NCI-H1417 (cell line): ENCODE measurements around the gene NAPB.

ENCODE experiments used
- DNase-seq, 3 experiments: peaks; one replicate each; lab custom pipeline; 2025; lab: John Stamatoyannopoulos, UW

The NAPB gene

DNA sequence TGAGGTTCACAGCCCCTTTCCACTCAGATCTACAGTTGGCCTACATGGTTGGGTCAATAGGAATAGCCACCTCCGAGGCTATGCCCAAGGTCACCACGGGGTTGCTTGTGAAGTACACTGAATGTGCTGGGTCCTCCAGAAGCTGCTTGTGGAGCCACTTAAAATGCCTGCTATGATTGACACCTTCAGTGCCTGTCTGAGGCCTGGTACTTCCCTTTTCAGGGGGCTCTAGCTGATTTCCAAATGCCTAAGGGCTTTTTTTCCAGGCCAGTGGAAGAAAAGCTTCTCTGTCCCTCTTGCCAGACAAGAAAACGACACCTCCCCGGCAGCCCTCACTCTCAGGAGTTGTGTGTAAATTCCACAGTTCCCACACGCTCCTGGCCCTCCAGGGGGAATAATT is 77.0 kb downstream of the NAPB start:
- no peak for DNase-seq

DNA sequence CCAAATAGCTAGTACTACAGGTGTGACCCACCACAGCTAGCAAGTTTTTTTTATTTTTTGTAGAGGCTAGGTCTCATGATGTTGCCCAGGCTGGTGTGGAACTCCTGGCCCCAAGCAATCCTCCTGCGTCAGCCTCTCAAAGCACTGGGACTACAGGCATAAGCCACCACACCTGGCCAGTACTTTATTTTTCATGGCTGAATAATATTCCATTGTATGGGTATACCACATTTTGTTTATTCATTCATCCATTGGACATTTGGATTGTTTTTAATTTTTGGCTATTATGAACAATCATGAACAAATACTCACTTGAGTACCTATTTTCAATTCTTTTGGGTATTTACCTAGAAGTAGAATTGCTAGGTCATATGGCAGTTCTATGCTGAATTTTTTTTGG is 77.7 kb downstream of the NAPB start:
- DNase-seq: no peak

DNA sequence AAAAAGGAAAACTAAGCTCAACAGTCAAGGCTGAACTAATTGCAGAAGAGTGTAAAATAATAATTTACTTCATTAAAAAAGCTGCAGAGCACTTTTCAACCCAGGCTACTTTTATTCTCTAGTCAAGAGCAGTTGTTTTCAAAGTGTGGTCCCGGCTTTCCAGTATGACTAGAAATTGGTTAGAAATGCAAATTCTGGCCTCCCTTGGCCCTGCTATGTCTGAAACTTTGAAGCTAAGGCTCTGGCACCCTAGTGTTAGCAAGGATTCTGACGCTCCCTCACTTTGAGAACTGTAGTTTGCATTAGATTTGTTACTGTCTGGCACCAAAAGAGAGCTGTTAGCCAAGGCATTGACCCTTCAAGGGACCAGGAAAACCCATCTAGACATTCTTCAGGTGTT is 80.2 kb downstream of the NAPB start:
- no peak for DNase-seq

DNA sequence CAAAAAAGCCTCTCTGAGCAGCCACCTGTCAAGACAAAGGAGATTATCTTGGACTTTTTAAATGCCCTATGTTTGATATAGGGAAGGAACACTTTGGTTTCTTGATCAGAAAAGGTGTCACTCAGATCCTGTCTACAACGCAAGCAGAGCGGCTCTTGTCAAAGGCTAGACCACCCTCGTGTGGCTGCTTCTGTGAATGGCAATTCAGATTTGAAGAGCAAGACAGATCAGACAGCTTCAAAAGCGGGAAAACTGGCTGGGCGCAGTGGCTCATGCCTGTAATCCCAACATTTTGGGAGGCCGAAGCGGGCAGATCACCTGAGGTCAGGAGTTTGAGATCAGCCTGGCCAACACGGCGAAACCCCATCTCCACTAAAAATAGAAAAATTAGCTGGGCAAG is 80.8 kb downstream of the NAPB start:
- peak; percentile 9 to 91 (median 75) for DNase-seq

DNA sequence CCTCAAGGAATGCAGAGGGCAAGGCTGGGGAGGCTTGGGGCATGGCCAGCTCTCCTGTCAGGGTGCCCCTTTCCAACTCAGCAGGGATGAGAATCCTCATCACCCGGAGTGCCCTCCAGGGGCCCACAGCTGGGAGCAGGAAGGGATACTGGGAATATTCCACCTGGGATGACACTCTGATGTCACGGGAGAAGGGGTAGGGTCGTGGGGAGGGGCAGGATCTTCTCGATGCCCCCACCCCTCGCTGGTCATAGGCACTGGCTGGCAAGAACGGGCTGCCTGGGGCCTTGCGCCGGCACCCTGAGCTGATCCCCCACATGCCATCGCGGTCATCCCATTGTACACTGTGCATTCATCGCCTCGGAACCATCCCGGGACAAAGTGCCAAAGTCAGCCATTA is 81.3 kb downstream of the NAPB start:
- no peak for DNase-seq

DNA sequence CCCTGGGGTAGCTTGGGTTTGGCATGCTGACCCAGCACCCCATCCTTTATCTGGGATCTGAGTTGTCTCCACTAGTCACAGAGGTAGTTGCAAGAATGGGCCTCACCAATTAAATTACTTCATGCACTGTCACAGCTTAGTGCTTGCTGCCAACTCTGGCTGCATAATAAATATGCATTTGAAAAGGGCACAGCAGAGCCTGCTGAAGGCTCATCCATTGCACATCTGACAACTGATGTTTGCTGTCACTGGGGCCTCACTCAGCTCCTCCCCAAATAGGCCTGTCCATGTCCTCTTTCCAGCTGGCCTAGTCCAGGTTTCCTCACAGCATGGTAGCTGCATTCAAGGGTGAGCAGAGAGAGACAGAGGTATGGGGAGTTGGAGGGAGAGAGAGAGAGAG is 84.0 kb downstream of the NAPB start:
- DNase-seq: peak in 2 of 3 experiments; percentile 7 to 52

DNA sequence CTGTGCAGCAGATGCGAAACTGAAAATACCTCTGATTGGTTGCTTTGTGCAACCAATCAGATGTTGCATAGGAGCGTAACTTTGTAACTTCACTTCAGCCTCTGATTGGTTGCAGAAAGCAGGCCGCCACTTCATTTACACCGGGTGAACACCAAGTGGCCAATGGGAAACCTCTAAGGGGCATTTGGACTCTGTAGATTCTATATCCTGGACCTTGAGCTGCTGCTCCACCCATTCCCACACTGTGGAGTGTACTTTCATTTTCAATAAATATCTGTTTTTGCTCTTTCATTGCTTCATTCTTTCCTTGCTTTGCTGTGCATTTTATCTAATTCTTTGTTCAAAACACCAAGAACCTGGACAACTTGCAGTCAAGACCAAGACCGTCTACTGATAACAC is 84.8 kb downstream of the NAPB start:
- DNase-seq: no peak

DNA sequence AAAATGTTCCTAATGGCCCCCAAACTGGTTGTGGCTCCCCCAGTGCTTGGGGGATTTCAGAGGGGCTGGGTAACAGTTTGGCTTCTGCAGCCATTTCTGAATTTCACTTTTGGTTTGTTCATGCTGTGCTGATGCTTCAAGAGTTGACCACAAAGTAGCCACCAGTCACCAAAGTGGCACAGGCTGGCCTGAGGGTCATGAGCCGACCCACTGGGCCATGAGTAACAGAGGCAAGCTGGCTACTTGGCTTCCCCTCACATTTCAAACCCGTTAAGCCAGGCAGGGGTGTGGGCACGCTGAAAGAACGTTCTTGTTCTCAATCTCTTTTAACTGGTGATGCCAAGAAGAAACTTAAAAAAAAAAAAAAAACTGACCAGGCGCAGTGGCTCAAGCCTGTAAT is 85.8 kb downstream of the NAPB start:
- DNase-seq: no peak

DNA sequence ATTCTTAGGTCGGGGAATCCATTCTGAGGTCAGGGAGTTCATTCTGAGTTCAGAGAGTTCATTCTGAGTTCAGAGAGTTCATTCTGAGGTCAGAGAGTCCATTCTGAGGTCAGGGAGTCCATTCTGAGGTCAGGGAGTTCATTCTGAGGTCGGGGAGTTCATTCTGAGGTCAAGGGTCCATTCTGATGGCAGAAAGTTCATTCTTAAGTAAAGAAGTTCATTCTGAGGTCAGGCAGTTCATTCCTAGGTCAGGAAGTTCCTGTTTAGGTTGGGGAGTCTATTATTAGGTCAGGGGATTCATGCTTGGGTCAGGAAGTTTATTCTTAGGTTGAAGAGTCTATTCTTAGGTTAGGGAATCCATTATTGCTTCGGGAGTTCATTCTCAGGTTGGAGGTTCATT is 87.2 kb downstream of the NAPB start:
- DNase-seq: no peak

DNA sequence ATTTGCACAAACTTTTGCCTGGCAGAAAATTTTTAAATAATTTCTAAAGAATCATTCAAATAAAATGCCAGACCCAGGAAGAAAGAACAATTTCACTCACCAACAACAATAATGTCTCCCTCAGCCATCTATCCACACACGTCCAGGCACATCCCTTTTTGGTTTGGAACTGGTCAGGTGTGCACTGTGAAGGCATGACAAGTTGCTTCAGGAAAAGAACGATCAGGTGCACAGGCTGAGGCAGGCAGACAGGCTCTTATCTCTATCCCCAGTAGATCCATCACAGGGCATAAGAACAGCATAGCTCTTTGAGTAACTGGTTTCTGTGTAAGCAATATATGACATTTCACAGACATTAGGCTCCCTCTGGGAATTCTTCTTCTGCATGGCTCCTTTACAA is 88.8 kb downstream of the NAPB start:
- DNase-seq: no peak

DNA sequence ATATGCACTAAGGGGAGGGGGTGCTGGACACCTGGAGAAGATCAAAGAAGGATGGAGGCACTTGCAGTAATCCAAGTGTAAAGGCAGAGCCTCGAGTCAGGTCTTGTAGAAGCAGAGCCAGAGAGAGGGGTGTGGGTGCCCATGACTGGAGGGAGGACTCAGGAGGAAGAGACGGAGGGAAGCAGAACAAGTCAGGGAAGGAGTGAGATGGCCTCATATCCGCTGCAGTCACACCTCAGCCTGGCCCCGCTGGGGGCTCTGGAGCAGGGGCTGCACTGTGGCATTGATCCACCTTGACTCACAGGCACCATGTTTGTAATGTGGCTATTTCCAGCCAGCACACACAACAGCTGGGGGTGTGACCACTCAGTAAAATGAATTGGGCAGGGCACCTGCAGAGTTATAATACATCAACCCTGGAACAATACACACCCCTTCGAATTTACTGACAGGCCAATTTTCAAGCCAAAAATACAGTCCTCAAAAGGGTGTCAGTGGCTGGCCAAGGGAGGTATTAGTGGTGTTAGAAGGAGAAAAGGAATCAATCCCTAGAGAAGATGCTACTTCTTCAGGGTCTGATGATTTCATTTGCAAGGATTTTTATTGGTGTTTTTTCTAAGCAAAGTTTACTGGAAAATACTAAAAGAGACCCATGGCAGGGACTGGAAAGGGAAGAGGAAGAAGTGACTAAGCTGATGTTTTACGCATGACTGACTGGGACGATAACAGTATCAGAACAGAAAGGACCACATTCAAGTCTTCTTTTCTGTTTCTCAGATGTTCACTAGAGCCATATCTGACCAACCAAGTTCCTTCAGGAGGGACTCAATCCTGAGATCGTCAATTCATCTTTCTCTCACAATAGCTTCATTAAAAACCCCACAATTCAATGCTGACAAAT is 89.6 kb downstream of the NAPB start:
- DNase-seq: no peak

DNA sequence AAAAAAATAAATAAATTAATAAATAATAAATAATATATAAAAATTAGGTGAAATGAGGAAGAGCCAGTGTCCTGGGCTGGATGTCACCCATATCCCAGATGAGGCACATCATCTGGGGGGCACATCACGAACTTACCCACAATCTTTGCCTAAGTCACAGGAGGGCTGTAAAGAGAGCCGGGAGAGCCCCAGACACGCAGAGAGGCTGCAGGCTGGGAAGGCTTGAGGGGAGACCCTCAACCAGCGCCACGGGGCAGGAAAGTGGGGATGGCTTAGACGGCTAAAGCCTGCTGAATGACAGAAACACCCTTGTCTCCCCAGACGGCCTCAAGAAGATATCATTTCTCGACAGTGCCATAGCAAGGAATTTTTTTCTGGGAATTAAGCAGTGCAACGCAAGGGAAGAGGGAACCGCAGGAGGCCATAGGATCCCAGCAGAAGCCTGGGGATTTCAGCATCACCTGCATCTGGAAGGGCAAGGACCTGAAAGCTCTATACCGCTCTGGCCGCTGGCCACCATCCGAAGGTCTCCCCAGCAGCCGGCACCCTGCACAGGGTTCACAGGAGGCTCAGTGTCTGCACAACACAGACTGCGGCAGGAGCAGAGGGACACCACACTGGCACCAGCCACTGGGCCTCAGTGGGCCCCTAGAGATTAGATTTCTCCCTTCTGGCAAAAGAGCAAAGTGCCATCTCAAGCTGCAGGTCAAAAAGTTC is 93.5 kb downstream of the NAPB start:
- no peak for DNase-seq

DNA sequence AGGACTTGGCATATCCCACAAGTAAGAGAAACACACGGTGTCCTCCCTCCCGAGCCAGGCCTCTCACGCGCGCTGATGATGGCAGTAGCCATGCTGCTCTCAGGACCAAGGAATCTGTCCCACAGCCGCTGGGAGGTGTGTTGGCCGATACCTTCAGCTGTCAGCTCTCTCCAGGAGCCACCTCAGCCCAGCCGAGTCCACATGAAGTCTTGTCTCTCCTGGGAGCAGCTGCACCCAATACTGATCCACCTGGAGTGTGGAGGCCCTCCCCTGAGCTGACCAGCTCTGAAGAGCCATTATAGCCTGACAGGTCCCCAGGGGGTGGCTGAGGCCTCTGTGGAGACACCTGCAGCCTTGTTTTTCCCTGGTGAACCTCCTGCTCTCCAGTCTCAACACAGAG is 94.5 kb downstream of the NAPB start:
- peak in 2 of 3 experiments; percentile 63 to 86 for DNase-seq

DNA sequence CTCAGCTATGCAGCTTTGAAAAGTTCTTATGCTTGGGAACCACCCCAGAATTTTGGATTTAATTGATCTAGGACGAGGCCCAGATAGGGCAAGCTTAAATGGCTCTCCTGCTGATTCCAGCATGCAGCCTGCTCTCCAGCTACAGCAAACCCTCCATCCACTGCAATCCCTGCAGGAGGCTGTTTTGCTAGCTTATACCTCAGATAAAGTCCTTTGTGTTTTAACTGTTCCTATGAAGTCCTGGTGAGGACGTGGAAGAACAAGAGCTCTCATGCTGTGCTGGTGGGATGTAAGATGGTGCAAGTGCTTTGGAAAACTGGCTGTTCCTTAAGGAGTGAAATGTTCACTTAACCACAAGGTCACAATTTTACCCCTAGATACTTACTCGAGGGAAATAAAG is 96.2 kb downstream of the NAPB start:
- no peak for DNase-seq
